Activated CD8-positive, alpha-beta T cell treated with anti-CD3 and anti-CD28 coated beads, Interleukin-2, amount 10 ng/mL, durations not matched to agents 7 days and 5 days (primary cell): Measurements from ENCODE around the gene NFKB1. TPM values are rescaled to one million over a fixed set of nuclear protein-coding genes. Genes with fewer than 3 reads are reported as not detected.
A peak's percentile ranks its signal among the peaks of the same experiment; 100 is the strongest.

Source experiments
- ATAC-seq: fragments of 150-1000 bp; cut with Tn5 transposase; one replicate; pipeline ENCODE4 v1.10.0; 2021; ENCODE audit warnings: moderate library complexity
- CTCF ChIA-PET: fragments of 350-600 bp; sonication (Branson Sonifier 250); formaldehyde crosslinking; loops from one replicate; lab custom pipeline; 2021; ENCODE audit warnings: antibody characterized with exemption; lab: Charles Lee
- POLR2A ChIA-PET: fragments of 350-600 bp; sonication (Branson Sonifier 250); formaldehyde crosslinking; loops from one replicate; lab custom pipeline; 2021; ENCODE audit warnings: antibody characterized with exemption; lab: Charles Lee
- DNase-seq: peaks from one replicate; pipeline ENCODE4 v3.0.0-alpha.2; 2020
- H3K27ac Mint-ChIP-seq: one replicate; pipeline ENCODE4 v1.8.0; 2021; ENCODE audit warnings: mild to moderate bottlenecking, mixed read lengths
- H3K27me3 Mint-ChIP-seq: one replicate; pipeline ENCODE4 v1.8.0; 2021; ENCODE audit warnings: low read depth, mixed read lengths
- H3K36me3 Mint-ChIP-seq: one replicate; pipeline ENCODE4 v1.8.0; 2021; ENCODE audit warnings: low read depth, mixed read lengths
- H3K4me1 Mint-ChIP-seq: one replicate; pipeline ENCODE4 v1.8.0; 2021; ENCODE audit warnings: low read depth, mixed read lengths
- H3K4me3 Mint-ChIP-seq: one replicate; pipeline ENCODE4 v1.8.0; 2021; ENCODE audit warnings: mild to moderate bottlenecking, mixed read lengths
- H3K9me3 Mint-ChIP-seq: one replicate; pipeline ENCODE4 v1.8.0; 2022; ENCODE audit warnings: mixed read lengths; ENCODE audit not compliant: insufficient read depth
- total RNA-seq, 2 experiments: library from RNA; stranded (reverse); gene quantifications; one replicate each; pipeline ENCODE4 v1.2.3, GENCODE V29; 2021

The NFKB1 gene
- total RNA-seq, 2 experiments from 2014 or later = 150 to 162 TPM

DNA sequence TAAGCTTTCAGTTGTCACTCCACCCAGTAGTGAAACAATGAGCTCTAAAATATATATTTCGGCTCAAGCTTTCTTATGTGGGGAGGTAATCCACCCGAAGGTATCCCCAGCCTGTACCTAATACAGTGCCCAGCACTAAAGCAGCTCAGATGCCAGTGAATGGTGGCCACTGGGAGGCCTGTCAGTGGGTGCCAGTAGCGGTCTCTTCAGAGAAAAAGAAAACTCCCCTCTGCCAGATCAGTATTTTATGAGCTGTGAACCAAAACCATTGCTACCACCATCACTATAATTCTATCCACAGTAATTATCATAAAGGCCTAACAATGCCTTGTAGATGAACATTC, 835 bp upstream of the NFKB1 start:
- Mint-ChIP-seq H3K27ac (peak overlapping the region; percentile 88), H3K9me3 (no peaks in the 10 kb centered on the region), H3K36me3 (peaks cover 36% of the 10 kb centered on the region), H3K4me3 (peak overlapping the region; percentile 76), H3K27me3 (no peaks in the 10 kb centered on the region), H3K4me1 (peaks cover 27% of the 10 kb centered on the region)
- POLR2A ChIA-PET = interaction anchor here (0.6 to 3.6 kb wide), 21 partner anchors 11 to 369 kb away, joined by 3 to 21 read pairs (median 6); partner anchors contain the start of genes CISD2 and UBE2D3
- DNase-seq (peak; percentile 49), ATAC-seq (peak; percentile 9)
- CTCF ChIA-PET = interaction anchor here (0.9 to 2.4 kb wide), 16 partner anchors 9 to 341 kb away, joined by 3 to 12 read pairs (median 4); no protein-coding TSS in a partner anchor

DNA sequence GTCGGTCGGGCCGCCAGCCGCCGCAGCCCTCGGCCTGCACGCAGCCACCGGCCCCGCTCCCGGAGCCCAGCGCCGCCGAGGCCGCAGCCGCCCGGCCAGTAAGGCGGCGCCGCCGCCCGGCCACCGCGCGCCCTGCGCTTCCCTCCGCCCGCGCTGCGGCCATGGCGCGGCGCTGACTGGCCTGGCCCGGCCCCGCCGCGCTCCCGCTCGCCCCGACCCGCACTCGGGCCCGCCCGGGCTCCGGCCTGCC, 213 bp downstream of the NFKB1 start:
- H3K27me3 Mint-ChIP-seq = no peaks in the 10 kb centered on the region
- ChIA-PET CTCF (interaction anchor here (1.4 to 2.4 kb wide), 7 partner anchors 19 to 124 kb away, joined by 5 to 12 read pairs (median 6); no protein-coding TSS in a partner anchor), POLR2A (interaction anchor here (0.6 to 3.6 kb wide), 23 partner anchors 10 to 367 kb away, joined by 3 to 21 read pairs (median 5); partner anchors contain the start of genes CISD2, MANBA and UBE2D3)
- no peak for DNase-seq
- peaks cover 31% of the 10 kb centered on the region for H3K4me1 Mint-ChIP-seq
- peaks cover 36% of the 10 kb centered on the region for H3K36me3 Mint-ChIP-seq
- ATAC-seq = peak; percentile 52
- no peaks in the 10 kb centered on the region for H3K9me3 Mint-ChIP-seq
- H3K4me3 Mint-ChIP-seq = peak overlapping the region; percentile 80
- H3K27ac Mint-ChIP-seq = peak overlapping the region; percentile 92

DNA sequence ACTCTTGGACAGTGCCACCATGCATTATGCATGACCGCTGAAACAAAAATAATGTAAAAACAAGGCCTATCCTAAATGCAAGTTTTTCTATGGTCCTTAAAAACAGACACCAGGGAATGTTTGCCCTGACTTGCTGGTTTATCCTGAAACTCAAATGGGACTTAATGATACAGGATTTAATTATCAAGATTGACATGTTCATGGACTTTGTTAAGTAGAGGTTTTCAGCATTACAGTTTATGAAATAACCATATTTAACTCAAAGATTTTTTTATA, 1.3 kb downstream of the NFKB1 start:
- H3K36me3 Mint-ChIP-seq = peaks cover 38% of the 10 kb centered on the region
- no peaks in the 10 kb centered on the region for H3K9me3 Mint-ChIP-seq
- ChIA-PET POLR2A (interaction anchor here (0.8 to 3.6 kb wide), 8 partner anchors 9 to 102 kb away, joined by 3 to 21 read pairs (median 6); no protein-coding TSS in a partner anchor), CTCF (interaction anchor here (0.8 to 1.9 kb wide), 8 partner anchors 19 to 122 kb away, joined by 3 to 6 read pairs (median 5); no protein-coding TSS in a partner anchor)
- H3K27ac Mint-ChIP-seq = peak overlapping the region; percentile 85
- H3K27me3 Mint-ChIP-seq = no peaks in the 10 kb centered on the region
- peak overlapping the region; percentile 88 for H3K4me3 Mint-ChIP-seq
- peaks cover 36% of the 10 kb centered on the region for H3K4me1 Mint-ChIP-seq
- ATAC-seq (no peak), DNase-seq (no peak)

- peaks cover 45% of the 10 kb centered on the region for H3K36me3 Mint-ChIP-seq
- DNase-seq (no peak), ATAC-seq (no peak)
- no peaks in the 10 kb centered on the region for H3K9me3 Mint-ChIP-seq
- peak overlapping the region; percentile 81 for H3K27ac Mint-ChIP-seq
- peak overlapping the region; percentile 88 for H3K4me3 Mint-ChIP-seq
- ChIA-PET POLR2A (interaction anchor here (0.8 to 3.6 kb wide), 6 partner anchors 8 to 101 kb away, joined by 3 to 21 read pairs (median 6); no protein-coding TSS in a partner anchor), CTCF (interaction anchor here (1.2 to 1.9 kb wide), 6 partner anchors 26 to 122 kb away, joined by 3 to 6 read pairs (median 5); no protein-coding TSS in a partner anchor)
- H3K4me1 Mint-ChIP-seq = peaks cover 43% of the 10 kb centered on the region
- no peaks in the 10 kb centered on the region for H3K27me3 Mint-ChIP-seq
Observed at GRCh38 chr4:102503301-102503746, 2.2 kb downstream of the NFKB1 start.

DNA sequence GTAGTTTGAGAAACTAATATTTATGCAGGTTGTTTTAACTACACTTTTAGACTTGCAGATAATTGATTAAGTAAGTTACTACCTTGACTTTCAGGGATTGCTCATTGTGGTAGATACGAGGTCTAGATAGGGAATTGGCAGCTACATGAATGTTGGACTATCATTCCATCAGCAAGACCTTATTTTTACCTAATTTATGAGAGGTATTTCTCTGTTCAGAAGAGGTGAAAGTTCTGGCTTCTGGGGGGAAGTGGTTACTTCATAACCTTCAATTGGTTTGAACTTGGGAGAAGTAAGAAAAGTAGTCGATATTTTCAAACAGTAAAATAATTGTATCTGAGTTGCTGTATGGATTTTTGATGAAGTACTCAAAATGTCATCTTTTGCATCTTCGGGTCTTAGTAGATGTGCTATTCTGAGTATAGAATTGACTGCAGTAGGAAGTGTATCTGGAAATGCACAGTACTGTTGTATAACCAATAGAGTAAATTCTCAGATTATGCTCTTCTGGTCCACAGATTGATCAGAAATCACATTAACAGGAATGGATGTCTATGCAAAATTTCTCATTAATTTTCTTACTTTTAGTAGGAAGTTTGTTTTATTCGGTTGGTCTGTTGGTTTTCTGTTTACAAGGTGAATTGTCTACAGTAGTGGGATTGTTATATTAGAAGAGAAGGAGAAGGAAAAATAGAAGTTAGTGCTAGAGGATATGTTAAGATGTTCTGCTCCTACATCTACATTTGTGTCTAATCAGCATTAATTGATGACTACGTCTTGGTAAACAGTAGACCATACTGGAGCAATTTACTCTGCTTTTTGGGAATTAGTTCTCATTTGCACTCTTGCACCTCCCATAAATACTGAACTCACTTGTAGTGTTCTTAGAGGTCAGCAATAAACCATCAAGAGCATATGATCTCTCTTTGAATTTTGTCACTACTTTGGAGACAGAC, 3.0 kb downstream of the NFKB1 start:
- ChIA-PET CTCF (no interaction called here), POLR2A (interaction anchor here (1.9 to 3.6 kb wide), 2 partner anchors 7 to 24 kb away, joined by 5 to 13 read pairs; no protein-coding TSS in a partner anchor)
- Mint-ChIP-seq H3K36me3 (peaks cover 46% of the 10 kb centered on the region), H3K4me1 (peaks cover 49% of the 10 kb centered on the region), H3K27me3 (no peaks in the 10 kb centered on the region), H3K27ac (peak overlapping the region; percentile 81), H3K4me3 (peak overlapping the region; percentile 88), H3K9me3 (no peaks in the 10 kb centered on the region)
- DNase-seq (no peak), ATAC-seq (no peak)

DNA sequence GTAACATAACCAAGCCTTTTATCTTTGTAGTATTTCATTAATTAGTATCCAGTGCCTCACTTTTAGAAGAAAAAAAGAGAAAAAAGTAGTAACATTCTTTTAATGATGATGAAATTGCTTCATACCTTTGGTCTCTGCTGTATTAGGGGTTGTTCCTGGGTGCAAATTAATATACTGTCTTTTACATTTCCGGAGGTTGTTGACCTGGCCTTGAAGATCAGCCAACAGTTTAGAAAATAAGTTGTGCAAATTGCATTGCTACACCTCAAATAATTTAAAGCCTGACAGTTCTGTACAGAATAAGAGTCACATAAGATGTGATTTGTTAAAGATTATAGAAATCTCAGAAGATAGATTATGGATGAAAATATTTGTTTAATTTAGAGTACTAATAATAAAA, 3.8 kb downstream of the NFKB1 start:
- ChIA-PET CTCF (interaction anchor here (1.1 kb wide), 1 partner anchor 9 kb away, joined by 3 read pairs; no protein-coding TSS in a partner anchor), POLR2A (interaction anchor here (0.6 to 0.7 kb wide), 2 partner anchors 323 to 1224 kb away, joined by 3 to 4 read pairs; no protein-coding TSS in a partner anchor)
- peak overlapping the region; percentile 88 for H3K4me3 Mint-ChIP-seq
- H3K27ac Mint-ChIP-seq = peak overlapping the region; percentile 35
- ATAC-seq (no peak), DNase-seq (no peak)
- no peaks in the 10 kb centered on the region for H3K27me3 Mint-ChIP-seq
- H3K36me3 Mint-ChIP-seq = peaks cover 53% of the 10 kb centered on the region
- no peaks in the 10 kb centered on the region for H3K9me3 Mint-ChIP-seq
- peaks cover 56% of the 10 kb centered on the region for H3K4me1 Mint-ChIP-seq

DNA sequence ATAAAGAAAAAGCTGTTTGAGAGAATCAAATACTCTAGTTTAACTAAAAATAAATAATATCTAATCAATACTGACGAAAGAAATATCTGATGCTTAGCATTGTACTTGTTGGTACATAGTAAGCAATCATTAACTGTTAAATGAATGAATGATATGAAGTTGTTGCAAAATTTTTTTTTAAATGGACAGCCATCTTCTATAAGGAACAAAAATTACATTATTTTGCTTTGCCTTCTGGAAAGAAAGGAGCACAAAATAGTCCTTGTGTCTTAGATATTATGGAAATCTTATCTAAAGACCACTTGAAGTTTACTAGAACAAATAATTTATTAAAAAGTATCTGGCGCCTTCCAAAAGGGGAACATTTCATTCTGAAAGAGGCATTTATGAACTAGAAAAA, 4.5 kb downstream of the NFKB1 start:
- no peak overlapping the region for H3K27ac Mint-ChIP-seq
- no peaks in the 10 kb centered on the region for H3K27me3 Mint-ChIP-seq
- ChIA-PET CTCF (interaction anchor here (1.1 kb wide), 1 partner anchor 9 kb away, joined by 3 read pairs; no protein-coding TSS in a partner anchor), POLR2A (interaction anchor here (0.7 kb wide), 1 partner anchor 322 kb away, joined by 4 read pairs; no protein-coding TSS in a partner anchor)
- DNase-seq (no peak), ATAC-seq (no peak)
- no peaks in the 10 kb centered on the region for H3K9me3 Mint-ChIP-seq
- H3K4me3 Mint-ChIP-seq = no peak overlapping the region
- peaks cover 57% of the 10 kb centered on the region for H3K4me1 Mint-ChIP-seq
- peaks cover 60% of the 10 kb centered on the region for H3K36me3 Mint-ChIP-seq

DNA sequence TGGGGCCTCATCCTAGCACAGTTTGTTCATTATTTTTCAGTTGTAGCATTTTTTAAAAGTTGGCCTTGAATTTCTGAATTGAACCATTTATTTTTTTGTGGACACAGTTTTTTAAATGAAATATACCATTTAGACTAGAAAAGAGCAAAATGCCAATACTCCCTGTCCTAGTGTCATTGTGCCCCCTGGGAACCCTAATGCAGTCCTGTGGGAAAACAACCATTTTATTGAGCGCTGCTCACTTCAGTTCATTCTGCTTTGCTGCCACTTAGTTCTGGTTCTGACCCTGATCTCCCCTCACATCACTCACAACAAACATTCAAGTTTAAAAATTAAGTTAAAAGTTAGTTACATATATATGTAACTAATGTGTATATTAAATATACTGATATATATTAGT, 5.4 kb downstream of the NFKB1 start:
- Mint-ChIP-seq H3K9me3 (no peaks in the 10 kb centered on the region), H3K4me3 (no peak overlapping the region), H3K27ac (no peak overlapping the region), H3K27me3 (no peaks in the 10 kb centered on the region), H3K36me3 (peaks cover 66% of the 10 kb centered on the region), H3K4me1 (peaks cover 62% of the 10 kb centered on the region)
- CTCF ChIA-PET = no interaction called here
- POLR2A ChIA-PET = interaction anchor here (0.6 kb wide), 1 partner anchor 10 kb away, joined by 3 read pairs; no protein-coding TSS in a partner anchor
- DNase-seq = no peak
- no peak for ATAC-seq

DNA sequence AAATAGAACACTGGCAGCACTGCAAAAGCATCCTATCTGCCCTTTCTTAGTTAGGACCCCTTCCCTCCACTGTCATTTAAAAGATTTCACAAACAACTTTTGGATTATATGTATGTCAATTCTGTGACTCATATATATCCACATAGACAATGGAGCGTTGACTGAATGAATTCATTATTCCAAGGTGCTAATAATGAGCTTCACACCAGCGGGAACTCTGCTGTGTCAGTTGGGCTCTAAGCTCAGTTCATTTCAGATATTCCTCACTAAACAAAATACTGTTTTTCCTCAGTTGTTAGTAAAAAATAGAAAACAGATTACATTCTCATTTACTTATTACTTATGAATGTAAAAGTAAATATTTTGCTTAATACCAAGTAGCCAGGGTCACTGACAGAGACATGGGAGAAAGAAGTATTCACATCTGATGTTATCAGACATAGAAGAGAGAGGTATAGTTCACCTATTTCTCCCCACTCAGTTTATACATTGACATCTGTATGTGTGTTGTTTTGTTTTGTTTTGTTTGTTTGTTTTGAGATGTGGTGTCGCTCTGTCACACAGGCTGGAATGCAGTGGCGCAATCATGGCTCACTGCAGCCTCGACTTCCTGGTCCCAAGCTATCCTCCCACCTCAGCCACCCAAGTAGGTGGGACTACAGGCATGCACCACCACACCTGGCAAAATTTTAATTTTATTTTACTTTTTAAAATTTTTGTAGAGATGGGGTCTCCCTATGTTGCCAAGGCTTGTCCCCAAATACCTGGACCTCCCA, 10.9 kb downstream of the NFKB1 start:
- CTCF ChIA-PET = interaction anchor here (1.0 to 1.4 kb wide), 4 partner anchors 10 to 94 kb away, joined by 3 to 6 read pairs (median 4); no protein-coding TSS in a partner anchor
- peaks cover 28% of the 10 kb centered on the region for H3K9me3 Mint-ChIP-seq
- no peak overlapping the region for H3K27ac Mint-ChIP-seq
- H3K36me3 Mint-ChIP-seq = peaks cover 85% of the 10 kb centered on the region
- H3K27me3 Mint-ChIP-seq = no peaks in the 10 kb centered on the region
- no peak overlapping the region for H3K4me3 Mint-ChIP-seq
- DNase-seq (no peak), ATAC-seq (no peak)
- POLR2A ChIA-PET = interaction anchor here (1.0 to 2.6 kb wide), 3 partner anchors 10 to 17 kb away, joined by 3 to 13 read pairs (median 3); partner anchors contain the start of gene NFKB1
- peaks cover 58% of the 10 kb centered on the region for H3K4me1 Mint-ChIP-seq

DNA sequence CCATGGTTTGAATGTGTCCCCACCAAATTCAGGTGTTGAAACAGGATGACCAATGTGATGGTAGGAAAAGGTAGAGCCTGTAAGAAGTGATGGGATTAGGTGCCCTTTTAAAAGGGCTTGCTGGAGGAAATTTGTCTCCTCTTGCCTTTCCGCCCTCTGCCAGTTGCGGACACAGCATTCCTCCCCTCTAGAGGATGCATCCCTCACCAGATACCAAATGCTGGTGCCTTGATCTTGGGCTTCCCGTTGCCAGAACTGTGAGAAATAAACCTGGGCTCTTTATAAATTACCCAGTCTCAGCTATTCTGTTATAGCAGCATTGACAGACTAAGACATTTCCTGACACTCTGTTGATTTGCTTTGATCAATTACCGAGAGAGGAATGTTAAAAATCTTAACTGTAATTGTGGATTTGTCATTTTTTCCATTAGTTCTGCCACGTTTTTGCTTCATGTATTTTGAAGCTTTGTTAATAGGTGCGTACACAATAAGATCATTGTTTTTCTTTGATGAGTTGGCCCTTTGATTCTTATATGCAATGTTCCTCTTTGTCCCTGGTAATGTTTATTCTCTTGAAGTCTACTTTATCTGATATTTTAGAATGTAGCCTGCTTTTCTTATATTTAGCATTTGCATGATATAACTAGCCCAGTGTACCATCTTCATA, 13.3 kb downstream of the NFKB1 start:
- DNase-seq = no peak
- Mint-ChIP-seq H3K9me3 (peaks cover 30% of the 10 kb centered on the region), H3K27ac (no peak overlapping the region), H3K36me3 (peaks cover 83% of the 10 kb centered on the region), H3K4me3 (no peak overlapping the region), H3K27me3 (no peaks in the 10 kb centered on the region), H3K4me1 (peaks cover 57% of the 10 kb centered on the region)
- CTCF ChIA-PET = interaction anchor here (0.6 kb wide), 1 partner anchor 9 kb away, joined by 3 read pairs; no protein-coding TSS in a partner anchor
- ATAC-seq = no peak
- POLR2A ChIA-PET = no interaction called here
